ENCODE measurements around the gene TEP1. TPM values are rescaled to one million over a fixed set of nuclear protein-coding genes. Genes with fewer than 3 reads are reported as not detected.

TEP1 gene
- total RNA-seq, 1 experiment from 2014 or later, result 30.4 TPM

DNA sequence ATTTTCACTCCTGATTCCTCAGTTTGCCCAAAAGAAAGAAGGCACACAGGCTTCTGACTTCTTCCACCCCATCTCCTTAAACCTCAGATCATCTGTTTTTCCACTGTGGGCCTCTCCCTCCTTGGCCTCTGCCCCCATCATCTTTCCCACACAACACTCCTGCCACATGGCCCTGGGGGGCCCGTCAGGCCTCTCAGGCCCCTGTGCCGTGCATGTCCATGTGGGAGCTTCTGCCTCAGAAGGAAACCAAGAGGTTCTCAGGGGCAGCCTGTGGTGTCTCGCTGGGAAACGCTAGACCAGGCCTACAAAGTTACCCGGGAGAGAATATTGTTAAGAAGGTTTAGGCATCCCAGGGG is 14.7 kb upstream of the TEP1 start:
- CTCF ChIA-PET, result no interaction called here
- no TSS peak for BruUV-seq (replicated peaks)
- H3K27ac Mint-ChIP-seq (ENCODE audit: unreplicated experiment), result peak overlapping the region; percentile 22
- TF ChIP-seq, protein P1, sequence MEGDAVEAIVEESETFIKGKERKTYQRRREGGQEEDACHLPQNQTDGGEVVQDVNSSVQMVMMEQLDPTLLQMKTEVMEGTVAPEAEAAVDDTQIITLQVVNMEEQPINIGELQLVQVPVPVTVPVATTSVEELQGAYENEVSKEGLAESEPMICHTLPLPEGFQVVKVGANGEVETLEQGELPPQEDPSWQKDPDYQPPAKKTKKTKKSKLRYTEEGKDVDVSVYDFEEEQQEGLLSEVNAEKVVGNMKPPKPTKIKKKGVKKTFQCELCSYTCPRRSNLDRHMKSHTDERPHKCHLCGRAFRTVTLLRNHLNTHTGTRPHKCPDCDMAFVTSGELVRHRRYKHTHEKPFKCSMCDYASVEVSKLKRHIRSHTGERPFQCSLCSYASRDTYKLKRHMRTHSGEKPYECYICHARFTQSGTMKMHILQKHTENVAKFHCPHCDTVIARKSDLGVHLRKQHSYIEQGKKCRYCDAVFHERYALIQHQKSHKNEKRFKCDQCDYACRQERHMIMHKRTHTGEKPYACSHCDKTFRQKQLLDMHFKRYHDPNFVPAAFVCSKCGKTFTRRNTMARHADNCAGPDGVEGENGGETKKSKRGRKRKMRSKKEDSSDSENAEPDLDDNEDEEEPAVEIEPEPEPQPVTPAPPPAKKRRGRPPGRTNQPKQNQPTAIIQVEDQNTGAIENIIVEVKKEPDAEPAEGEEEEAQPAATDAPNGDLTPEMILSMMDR (IDR thresholded peaks at IDR 0.05; ENCODE audit: unreplicated experiment), result no peak
- peaks cover 2% of the 10 kb centered on the region for H3K9me3 Mint-ChIP-seq (ENCODE audit: low read depth, unreplicated experiment)
- no peaks in the 10 kb centered on the region for H3K36me3 Mint-ChIP-seq (ENCODE audit: insufficient read depth, unreplicated experiment)
- intact Hi-C loops (cut with micrococcal nuclease; ENCODE audit: unreplicated experiment), result no loop called here
- H3K4me1 Mint-ChIP-seq (ENCODE audit: low read depth, unreplicated experiment), result peaks cover 29% of the 10 kb centered on the region
- no peak for DNase-seq
- no peak overlapping the region for H3K4me3 Mint-ChIP-seq (ENCODE audit: low read depth, unreplicated experiment)
- no peaks in the 10 kb centered on the region for H3K27me3 Mint-ChIP-seq (ENCODE audit: unreplicated experiment)

DNA sequence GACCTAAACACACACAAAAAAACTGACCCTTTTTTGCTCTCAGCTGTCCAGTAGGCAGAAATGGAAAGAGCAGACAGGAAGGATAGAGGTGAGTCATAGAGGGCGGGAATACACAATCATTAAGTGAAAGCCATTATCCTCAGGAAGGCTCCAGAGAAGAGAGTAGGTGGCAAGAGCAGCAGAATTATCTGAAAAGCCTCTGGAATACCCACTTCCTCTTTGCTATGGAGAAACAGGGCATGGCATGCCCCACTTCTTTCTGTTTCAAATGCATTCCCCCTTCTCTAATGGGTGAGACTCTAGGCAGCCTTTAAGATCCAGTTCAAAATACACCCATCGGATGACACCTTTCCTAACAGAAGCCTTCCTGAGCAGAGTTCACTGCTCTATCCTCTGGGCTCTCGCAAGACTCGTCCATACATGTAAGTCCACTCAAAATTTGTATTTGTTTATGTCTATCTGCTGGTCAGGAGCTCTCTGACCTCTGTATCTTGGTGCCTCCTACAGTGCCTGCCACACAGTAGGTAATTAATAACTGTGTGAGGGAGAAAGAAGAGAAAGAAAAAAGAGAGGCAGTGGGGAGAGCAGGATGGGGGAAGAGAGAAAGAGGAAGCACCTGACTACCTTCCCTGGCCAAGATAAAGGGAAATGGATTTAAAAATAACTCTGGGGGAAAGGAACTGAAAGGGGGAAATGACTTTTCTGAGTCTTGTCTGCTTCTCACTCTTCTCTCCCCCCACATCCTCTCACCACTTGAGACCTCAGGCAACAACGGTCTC is 14.1 kb upstream of the TEP1 start:
- Mint-ChIP-seq H3K4me3 (ENCODE audit: low read depth, unreplicated experiment) (no peak overlapping the region), H3K27ac (ENCODE audit: unreplicated experiment) (peak overlapping the region; percentile 22), H3K4me1 (ENCODE audit: low read depth, unreplicated experiment) (peaks cover 29% of the 10 kb centered on the region), H3K36me3 (ENCODE audit: insufficient read depth, unreplicated experiment) (no peaks in the 10 kb centered on the region), H3K27me3 (ENCODE audit: unreplicated experiment) (no peaks in the 10 kb centered on the region), H3K9me3 (ENCODE audit: low read depth, unreplicated experiment) (peaks cover 2% of the 10 kb centered on the region)
- intact Hi-C loops (cut with micrococcal nuclease; ENCODE audit: unreplicated experiment), result no loop called here
- CTCF ChIA-PET, result no interaction called here
- no peak for DNase-seq
- TF ChIP-seq, protein P1 (IDR thresholded peaks at IDR 0.05; ENCODE audit: unreplicated experiment), result no peak
- BruUV-seq (replicated peaks), result TSS peak; percentile 26

DNA sequence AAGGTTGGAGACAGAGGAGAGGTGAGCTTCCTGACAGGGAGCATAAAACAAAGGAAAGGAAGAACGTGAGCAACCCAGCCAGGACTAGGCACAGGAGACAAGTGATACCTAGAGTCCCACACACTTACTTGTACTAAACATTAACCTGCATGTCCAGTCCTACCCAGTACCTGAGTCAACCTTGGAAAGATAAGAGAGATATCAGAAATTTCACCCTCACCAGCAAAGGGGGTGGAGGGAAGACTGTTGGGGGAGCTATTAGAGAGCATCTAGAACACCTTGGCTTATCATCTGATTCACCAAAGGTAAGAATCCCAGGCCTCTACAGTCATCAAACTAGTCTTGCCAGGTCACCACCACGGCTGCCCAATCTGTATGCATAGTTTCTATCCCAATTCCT is 11.6 kb upstream of the TEP1 start:
- DNase-seq, result no peak
- intact Hi-C loops (cut with micrococcal nuclease; ENCODE audit: unreplicated experiment), result no loop called here
- Mint-ChIP-seq H3K27ac (ENCODE audit: unreplicated experiment) (no peak overlapping the region), H3K4me3 (ENCODE audit: low read depth, unreplicated experiment) (no peak overlapping the region), H3K4me1 (ENCODE audit: low read depth, unreplicated experiment) (peaks cover 29% of the 10 kb centered on the region), H3K9me3 (ENCODE audit: low read depth, unreplicated experiment) (peaks cover 2% of the 10 kb centered on the region), H3K27me3 (ENCODE audit: unreplicated experiment) (no peaks in the 10 kb centered on the region), H3K36me3 (ENCODE audit: insufficient read depth, unreplicated experiment) (no peaks in the 10 kb centered on the region)
- CTCF ChIA-PET, result no interaction called here
- no TSS peak for BruUV-seq (replicated peaks)
- TF ChIP-seq, protein P1 (IDR thresholded peaks at IDR 0.05; ENCODE audit: unreplicated experiment), result no peak

DNA sequence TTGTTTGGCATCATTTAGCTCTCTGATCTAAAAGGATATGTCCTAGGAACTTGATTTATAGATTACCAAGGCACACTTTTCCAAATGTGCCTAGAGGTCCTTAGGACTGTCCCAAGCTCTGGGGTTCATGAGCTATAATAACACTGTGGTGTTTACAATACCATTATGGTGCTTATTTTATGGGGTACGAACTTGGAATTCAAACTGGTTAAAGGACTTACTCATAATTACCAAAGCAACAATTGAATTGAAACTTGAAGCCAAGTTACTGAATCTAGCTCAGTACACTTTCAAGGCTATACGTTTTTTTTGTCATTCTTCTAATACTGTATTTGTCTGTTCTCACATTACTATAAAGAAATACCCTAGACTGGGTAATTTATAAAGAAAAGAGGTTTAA is 9.6 kb upstream of the TEP1 start:
- Mint-ChIP-seq H3K4me3 (ENCODE audit: low read depth, unreplicated experiment) (no peak overlapping the region), H3K36me3 (ENCODE audit: insufficient read depth, unreplicated experiment) (peaks cover under 1% of the 10 kb centered on the region), H3K27ac (ENCODE audit: unreplicated experiment) (no peak overlapping the region), H3K27me3 (ENCODE audit: unreplicated experiment) (no peaks in the 10 kb centered on the region), H3K9me3 (ENCODE audit: low read depth, unreplicated experiment) (peaks cover 2% of the 10 kb centered on the region), H3K4me1 (ENCODE audit: low read depth, unreplicated experiment) (peaks cover 41% of the 10 kb centered on the region)
- BruUV-seq (replicated peaks), result no TSS peak
- no peak for DNase-seq
- intact Hi-C loops (cut with micrococcal nuclease; ENCODE audit: unreplicated experiment), result no loop called here
- TF ChIP-seq, protein P1 (IDR thresholded peaks at IDR 0.05; ENCODE audit: unreplicated experiment), result no peak
- CTCF ChIA-PET, result no interaction called here
